ENCODE measurements around the gene RPS4Y1.
A peak's percentile ranks its signal among the peaks of the same experiment; 100 is the strongest.
"Not testable (repeated sequence)": the region's sequence is repeated elsewhere in the genome, so short reads cannot be mapped to it uniquely, and the experiment has no call there.

RPS4Y1 gene

GRCh38 chrY:2841471-2841893 is at the start of gene RPS4Y1:
Gene RPS4Y1, plus strand, starts transcription at chrY:2841602. Its CDS starts 23 bp downstream, at chrY:2841625.
- DNase-seq (ENCODE audit: insufficient read length, low spot score): peak; percentile 28
- FAIRE-seq: peak; percentile 83

- FAIRE-seq (no peak), DNase-seq (ENCODE audit: insufficient read length, low spot score) (no peak)
Observed at GRCh38 chrY:2796977-2797523, 44.4 kb upstream of the RPS4Y1 start.

GRCh38 chrY:2797991-2798390 is 43.4 kb upstream of the RPS4Y1 start:
- FAIRE-seq (no peak), DNase-seq (ENCODE audit: insufficient read length, low spot score) (no peak)

GRCh38 chrY:2800246-2800645 is 41.2 kb upstream of the RPS4Y1 start:
- FAIRE-seq (no peak), DNase-seq (ENCODE audit: insufficient read length, low spot score) (no peak)

- not testable (repeated sequence) for DNase-seq (ENCODE audit: insufficient read length, low spot score); FAIRE-seq
Observed at GRCh38 chrY:2817146-2817896, 24.1 kb upstream of the RPS4Y1 start.

- DNase-seq (ENCODE audit: insufficient read length, low spot score) (no peak), FAIRE-seq (no peak)
Observed at GRCh38 chrY:2824471-2824870, 16.9 kb upstream of the RPS4Y1 start.

- DNase-seq (ENCODE audit: insufficient read length, low spot score): no peak
- no peak for FAIRE-seq
Observed at GRCh38 chrY:2828497-2828896, 12.9 kb upstream of the RPS4Y1 start.

GRCh38 chrY:2835230-2835629 is 6.2 kb upstream of the RPS4Y1 start:
- no peak for DNase-seq (ENCODE audit: insufficient read length, low spot score)
- FAIRE-seq: no peak

- FAIRE-seq: no peak
- DNase-seq (ENCODE audit: insufficient read length, low spot score): no peak
Observed at GRCh38 chrY:2837078-2837477, 4.3 kb upstream of the RPS4Y1 start.

GRCh38 chrY:2837932-2838331 is 3.5 kb upstream of the RPS4Y1 start:
- no peak for DNase-seq (ENCODE audit: insufficient read length, low spot score)
- FAIRE-seq: no peak

GRCh38 chrY:2846791-2847190 is 5.4 kb downstream of the RPS4Y1 start:
- FAIRE-seq: no peak

GRCh38 chrY:2848384-2848783 is 7.0 kb downstream of the RPS4Y1 start:
- FAIRE-seq: no peak
- no peak for DNase-seq (ENCODE audit: insufficient read length, low spot score)

More at GRCh38 chrY:2846791-2847190, 5.4 kb downstream of the RPS4Y1 start:
- DNase-seq (ENCODE audit: insufficient read length, low spot score): no peak

GRCh38 chrY:2849368-2849767 is 8.0 kb downstream of the RPS4Y1 start:
- DNase-seq (ENCODE audit: insufficient read length, low spot score): no peak
- FAIRE-seq: no peak

- FAIRE-seq: no peak
- no peak for DNase-seq (ENCODE audit: insufficient read length, low spot score)
Observed at GRCh38 chrY:2854145-2854774, 12.9 kb downstream of the RPS4Y1 start.

- FAIRE-seq: no peak
- no peak for DNase-seq (ENCODE audit: insufficient read length, low spot score)
Observed at GRCh38 chrY:2857068-2857467, 15.7 kb downstream of the RPS4Y1 start.

- DNase-seq (ENCODE audit: insufficient read length, low spot score) (no peak), FAIRE-seq (no peak)
Observed at GRCh38 chrY:2857686-2858085, 16.3 kb downstream of the RPS4Y1 start.

- no peak for DNase-seq (ENCODE audit: insufficient read length, low spot score)
- FAIRE-seq: no peak
Observed at GRCh38 chrY:2859782-2860181, 18.4 kb downstream of the RPS4Y1 start.

- no peak for DNase-seq (ENCODE audit: insufficient read length, low spot score)
Observed at GRCh38 chrY:2860511-2860910, 19.1 kb downstream of the RPS4Y1 start.

GRCh38 chrY:2866581-2866980 is 25.2 kb downstream of the RPS4Y1 start:
- no peak for DNase-seq (ENCODE audit: insufficient read length, low spot score)
- FAIRE-seq: no peak

More at GRCh38 chrY:2860511-2860910, 19.1 kb downstream of the RPS4Y1 start:
- no peak for FAIRE-seq

- FAIRE-seq (no peak), DNase-seq (ENCODE audit: insufficient read length, low spot score) (no peak)
Observed at GRCh38 chrY:2867469-2867868, 26.1 kb downstream of the RPS4Y1 start.

GRCh38 chrY:2868035-2868607 is 26.7 kb downstream of the RPS4Y1 start:
- FAIRE-seq (no peak), DNase-seq (ENCODE audit: insufficient read length, low spot score) (no peak)

Data from GM19239 (cell line).